ENCODE results near the gene HSPG2.

DNA sequence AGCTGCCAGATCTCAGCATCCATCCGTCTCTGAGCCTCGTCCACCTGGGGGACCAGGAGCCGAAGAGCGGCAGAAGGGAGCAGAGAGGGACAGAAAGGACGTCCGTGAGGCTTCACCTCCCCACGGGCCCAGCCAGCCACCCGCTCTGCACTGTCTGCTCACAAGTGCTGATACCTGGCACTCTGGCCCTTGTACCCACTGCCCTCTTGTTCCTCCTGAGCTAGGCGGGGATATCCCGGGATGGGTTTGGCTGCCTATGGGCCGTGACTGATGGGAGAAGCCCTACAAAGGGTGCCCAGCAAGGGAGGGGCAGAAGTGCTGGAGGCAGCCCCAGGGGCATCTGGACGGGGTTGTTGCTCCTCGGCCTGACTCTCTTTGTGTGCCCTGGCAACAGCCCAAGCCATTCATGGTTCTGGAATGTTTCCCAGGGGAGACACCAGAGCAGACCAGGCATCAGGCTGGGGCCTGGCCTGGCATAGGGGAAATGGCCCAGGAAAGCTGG, 67.4 kb downstream of the HSPG2 start:
- TF ChIP-seq POLR2AphosphoS5 (IDR thresholded peaks at IDR 0.05; ENCODE audit: borderline replicate concordance, low read depth, low read length) (no peak), FOXP2 (optimal IDR thresholded peaks at IDR 0.05; ENCODE audit: control extremely low read depth, extremely low read length, insufficient read depth) (no peak)
